Measurements from ENCODE around the gene POLL. TPM values are rescaled to one million over a fixed set of nuclear protein-coding genes. Genes with fewer than 3 reads are reported as not detected.
A peak's percentile ranks its signal among the peaks of the same experiment; 100 is the strongest.

Gene POLL
- total and polyA plus RNA-seq, 2 experiments from 2014 or later = 17.3 to 24.3 TPM

- Histone ChIP-seq H3K4me3 (no peak overlapping the region), H4K20me1 (replicated peaks; ENCODE audit: insufficient read depth) (no peaks in the 10 kb centered on the region), H2AFZ (no peak overlapping the region), H3F3A (replicated peaks; ENCODE audit: low read depth) (no peaks in the 10 kb centered on the region), H3K27ac (ENCODE audit: low read depth) (no peak overlapping the region), H3K4me1 (ENCODE audit: insufficient read depth) (peaks cover 21% of the 10 kb centered on the region), H3K79me2 (replicated peaks; ENCODE audit: insufficient read depth) (no peaks in the 10 kb centered on the region), H3K36me3 (ENCODE audit: insufficient read depth) (no peaks in the 10 kb centered on the region), H3K27me3 (ENCODE audit: insufficient read depth) (no peaks in the 10 kb centered on the region), H3K4me2 (no peak overlapping the region), H3K9me2 (ENCODE audit: insufficient read depth) (no peaks in the 10 kb centered on the region)
- H3K4me3 Mint-ChIP-seq = no peak overlapping the region
- no peaks in the 10 kb centered on the region for H3K27me3 Mint-ChIP-seq (ENCODE audit: insufficient read depth, low read depth, poor library complexity)
- no peaks in the 10 kb centered on the region; the same call in 2 of the 3 replicates for H3K4me1 Mint-ChIP-seq
- H3K9me3 Mint-ChIP-seq = no peaks in the 10 kb centered on the region
- no peaks in the 10 kb centered on the region for H3K36me3 Mint-ChIP-seq (ENCODE audit: low read depth)
- peak; percentile 59 for ATAC-seq
- peak; percentile 82 for DNase-seq (ENCODE audit: low spot score)
- no peak overlapping the region for H3K27ac Mint-ChIP-seq
- TF ChIP-seq, protein P1, sequence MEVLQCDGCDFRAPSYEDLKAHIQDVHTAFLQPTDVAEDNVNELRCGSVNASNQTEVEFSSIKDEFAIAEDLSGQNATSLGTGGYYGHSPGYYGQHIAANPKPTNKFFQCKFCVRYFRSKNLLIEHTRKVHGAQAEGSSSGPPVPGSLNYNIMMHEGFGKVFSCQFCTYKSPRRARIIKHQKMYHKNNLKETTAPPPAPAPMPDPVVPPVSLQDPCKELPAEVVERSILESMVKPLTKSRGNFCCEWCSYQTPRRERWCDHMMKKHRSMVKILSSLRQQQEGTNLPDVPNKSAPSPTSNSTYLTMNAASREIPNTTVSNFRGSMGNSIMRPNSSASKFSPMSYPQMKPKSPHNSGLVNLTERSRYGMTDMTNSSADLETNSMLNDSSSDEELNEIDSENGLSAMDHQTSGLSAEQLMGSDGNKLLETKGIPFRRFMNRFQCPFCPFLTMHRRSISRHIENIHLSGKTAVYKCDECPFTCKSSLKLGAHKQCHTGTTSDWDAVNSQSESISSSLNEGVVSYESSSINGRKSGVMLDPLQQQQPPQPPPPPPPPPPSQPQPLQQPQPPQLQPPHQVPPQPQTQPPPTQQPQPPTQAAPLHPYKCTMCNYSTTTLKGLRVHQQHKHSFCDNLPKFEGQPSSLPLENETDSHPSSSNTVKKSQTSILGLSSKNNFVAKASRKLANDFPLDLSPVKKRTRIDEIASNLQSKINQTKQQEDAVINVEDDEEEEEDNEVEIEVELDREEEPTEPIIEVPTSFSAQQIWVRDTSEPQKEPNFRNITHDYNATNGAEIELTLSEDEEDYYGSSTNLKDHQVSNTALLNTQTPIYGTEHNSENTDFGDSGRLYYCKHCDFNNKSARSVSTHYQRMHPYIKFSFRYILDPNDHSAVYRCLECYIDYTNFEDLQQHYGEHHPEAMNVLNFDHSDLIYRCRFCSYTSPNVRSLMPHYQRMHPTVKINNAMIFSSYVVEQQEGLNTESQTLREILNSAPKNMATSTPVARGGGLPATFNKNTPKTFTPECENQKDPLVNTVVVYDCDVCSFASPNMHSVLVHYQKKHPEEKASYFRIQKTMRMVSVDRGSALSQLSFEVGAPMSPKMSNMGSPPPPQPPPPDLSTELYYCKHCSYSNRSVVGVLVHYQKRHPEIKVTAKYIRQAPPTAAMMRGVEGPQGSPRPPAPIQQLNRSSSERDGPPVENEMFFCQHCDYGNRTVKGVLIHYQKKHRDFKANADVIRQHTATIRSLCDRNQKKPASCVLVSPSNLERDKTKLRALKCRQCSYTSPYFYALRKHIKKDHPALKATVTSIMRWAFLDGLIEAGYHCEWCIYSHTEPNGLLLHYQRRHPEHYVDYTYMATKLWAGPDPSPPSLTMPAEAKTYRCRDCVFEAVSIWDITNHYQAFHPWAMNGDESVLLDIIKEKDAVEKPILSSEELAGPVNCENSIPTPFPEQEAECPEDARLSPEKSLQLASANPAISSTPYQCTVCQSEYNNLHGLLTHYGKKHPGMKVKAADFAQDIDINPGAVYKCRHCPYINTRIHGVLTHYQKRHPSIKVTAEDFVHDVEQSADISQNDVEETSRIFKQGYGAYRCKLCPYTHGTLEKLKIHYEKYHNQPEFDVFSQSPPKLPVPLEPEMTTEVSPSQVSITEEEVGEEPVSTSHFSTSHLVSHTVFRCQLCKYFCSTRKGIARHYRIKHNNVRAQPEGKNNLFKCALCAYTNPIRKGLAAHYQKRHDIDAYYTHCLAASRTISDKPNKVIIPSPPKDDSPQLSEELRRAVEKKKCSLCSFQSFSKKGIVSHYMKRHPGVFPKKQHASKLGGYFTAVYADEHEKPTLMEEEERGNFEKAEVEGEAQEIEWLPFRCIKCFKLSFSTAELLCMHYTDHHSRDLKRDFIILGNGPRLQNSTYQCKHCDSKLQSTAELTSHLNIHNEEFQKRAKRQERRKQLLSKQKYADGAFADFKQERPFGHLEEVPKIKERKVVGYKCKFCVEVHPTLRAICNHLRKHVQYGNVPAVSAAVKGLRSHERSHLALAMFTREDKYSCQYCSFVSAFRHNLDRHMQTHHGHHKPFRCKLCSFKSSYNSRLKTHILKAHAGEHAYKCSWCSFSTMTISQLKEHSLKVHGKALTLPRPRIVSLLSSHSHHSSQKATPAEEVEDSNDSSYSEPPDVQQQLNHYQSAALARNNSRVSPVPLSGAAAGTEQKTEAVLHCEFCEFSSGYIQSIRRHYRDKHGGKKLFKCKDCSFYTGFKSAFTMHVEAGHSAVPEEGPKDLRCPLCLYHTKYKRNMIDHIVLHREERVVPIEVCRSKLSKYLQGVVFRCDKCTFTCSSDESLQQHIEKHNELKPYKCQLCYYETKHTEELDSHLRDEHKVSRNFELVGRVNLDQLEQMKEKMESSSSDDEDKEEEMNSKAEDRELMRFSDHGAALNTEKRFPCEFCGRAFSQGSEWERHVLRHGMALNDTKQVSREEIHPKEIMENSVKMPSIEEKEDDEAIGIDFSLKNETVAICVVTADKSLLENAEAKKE (CRISPR knock-in tag; IDR thresholded peaks at IDR 0.05) = no peak
- TF ChIP-seq POLR2AphosphoS5 (IDR thresholded peaks at IDR 0.05; ENCODE audit: low read depth) = no peak
- TF ChIP-seq CTCF (conservative IDR thresholded peaks at IDR 0.05; ENCODE audit: low read depth in 2 of 2) = peak; percentile 61 to 88
- no peak for TF ChIP-seq ETS1 (IDR thresholded peaks at IDR 0.05)
Observed at GRCh38 chr10:101536800-101537199, 51.3 kb downstream of the POLL start.

Data from GM23338 (cell line).